IMR-90 (cell line): Measurements from ENCODE around the gene ATP5PB.

Source experiments
- CTCF ChIP-seq: conservative IDR thresholded peaks from 2 replicates; pipeline ENCODE4 v1.5.1; 2012; ENCODE audit warnings: mild to moderate bottlenecking, low read depth, low read length, improper control_type of control experiment
- MXI1 ChIP-seq: IDR thresholded peaks from 2 replicates; pipeline ENCODE4 v1.6.1; 2012; ENCODE audit warnings: low read depth, mild to moderate bottlenecking, low read length, moderate library complexity, borderline replicate concordance
- POLR2A ChIP-seq: IDR thresholded peaks from 2 replicates; pipeline ENCODE4 v1.6.1; 2012; ENCODE audit warnings: mild to moderate bottlenecking, low read depth, low read length
- RAD21 ChIP-seq: IDR thresholded peaks from 2 replicates; pipeline ENCODE4 v1.6.1; 2012; ENCODE audit warnings: low read length, improper control_type of control experiment
- USF2 ChIP-seq: fragments of 150-350 bp; IDR thresholded peaks from 2 replicates; pipeline ENCODE4 v1.6.1; 2017; ENCODE audit warnings: mild to moderate bottlenecking, antibody characterized with exemption, low read length, low read depth

- TF ChIP-seq CTCF (no peak), USF2 (no peak), POLR2A (no peak), RAD21 (no peak), MXI1 (no peak)
Observed at GRCh38 chr1:111439461-111440351, 9.6 kb upstream of the ATP5PB start.
